ENCODE data around the gene VSX1.

- TF ChIP-seq POLR2AphosphoS5 (IDR thresholded peaks at IDR 0.05; ENCODE audit: control insufficient read depth, insufficient read depth, low read depth, low read length) (no peak), ESRRA (IDR thresholded peaks at IDR 0.05; ENCODE audit: borderline replicate concordance, low read depth) (no peak), COPS2 (conservative IDR thresholded peaks at IDR 0.05) (no peak), CREB3L1 (IDR thresholded peaks at IDR 0.05; ENCODE audit: borderline replicate concordance, low read depth) (no peak), MEF2A (IDR thresholded peaks at IDR 0.05; ENCODE audit: control insufficient read depth, low read depth, low read length) (no peak), CTCF (IDR thresholded peaks at IDR 0.05 in 2 of 3, conservative IDR thresholded peaks at IDR 0.05 in 1 of 3; ENCODE audit: insufficient read depth in 2 of 3, low read depth in 1 of 3, low read length in 3 of 3) (no peak), KDM1A (IDR thresholded peaks at IDR 0.05) (no peak; a peak in 1 of 4 replicates), SP1 (CRISPR knock-in tag; IDR thresholded peaks at IDR 0.05) (no peak), HDAC6 (IDR thresholded peaks at IDR 0.05; ENCODE audit: low read depth, low read length) (no peak), RFX5 (IDR thresholded peaks at IDR 0.05; ENCODE audit: low read depth, low read length) (no peak), SMARCB1 (IDR thresholded peaks at IDR 0.05; ENCODE audit: insufficient read length, low read depth) (no peak)
Measured at GRCh38 chr20:25118529-25118928, 36.6 kb upstream of the VSX1 start.

Data from K562 (cell line).